ENCODE measurements around the gene SLC22A4.
A peak's percentile ranks its signal among the peaks of the same experiment; 100 is the strongest.

Gene SLC22A4

DNA sequence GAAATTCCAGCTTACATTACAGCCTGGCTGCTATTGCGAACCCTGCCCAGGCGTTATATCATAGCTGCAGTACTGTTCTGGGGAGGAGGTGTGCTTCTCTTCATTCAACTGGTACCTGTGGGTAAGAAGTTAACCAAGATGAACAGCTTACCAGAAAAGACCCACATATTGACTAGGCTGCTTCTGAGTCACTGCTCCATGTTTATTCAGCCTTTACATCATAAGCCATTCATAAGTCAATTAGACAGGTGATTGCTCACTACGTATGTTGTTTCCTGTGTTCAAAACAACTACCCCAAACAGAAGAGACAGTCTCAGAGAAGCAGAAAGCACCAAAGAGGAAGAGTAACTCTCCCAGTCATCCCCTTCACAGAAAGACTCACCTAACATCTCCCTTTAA is 40.6 kb downstream of the SLC22A4 start:
- DNase-seq (ENCODE audit: low read depth in 2 of 2, low spot score in 1 of 2): no peak

DNA sequence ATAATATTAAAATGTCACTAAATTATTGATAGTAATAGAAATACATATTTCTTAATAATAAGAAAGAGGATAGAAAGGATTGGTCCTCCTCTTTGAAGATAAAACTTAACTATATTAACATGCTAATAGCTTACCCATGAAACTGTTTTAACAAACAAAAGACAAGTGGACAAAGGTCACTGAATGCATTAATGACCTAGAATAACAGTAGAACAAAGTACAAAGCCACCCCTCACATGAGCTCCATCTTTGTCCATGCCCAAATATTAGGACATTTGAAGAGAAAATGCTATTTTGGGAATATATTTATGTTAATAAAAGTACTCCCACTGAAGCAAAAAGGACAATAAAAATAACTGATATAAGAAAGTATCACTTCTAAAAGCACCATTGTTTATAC is 41.2 kb downstream of the SLC22A4 start:
- no peak for DNase-seq (ENCODE audit: low read depth in 2 of 2, low spot score in 1 of 2)

DNA sequence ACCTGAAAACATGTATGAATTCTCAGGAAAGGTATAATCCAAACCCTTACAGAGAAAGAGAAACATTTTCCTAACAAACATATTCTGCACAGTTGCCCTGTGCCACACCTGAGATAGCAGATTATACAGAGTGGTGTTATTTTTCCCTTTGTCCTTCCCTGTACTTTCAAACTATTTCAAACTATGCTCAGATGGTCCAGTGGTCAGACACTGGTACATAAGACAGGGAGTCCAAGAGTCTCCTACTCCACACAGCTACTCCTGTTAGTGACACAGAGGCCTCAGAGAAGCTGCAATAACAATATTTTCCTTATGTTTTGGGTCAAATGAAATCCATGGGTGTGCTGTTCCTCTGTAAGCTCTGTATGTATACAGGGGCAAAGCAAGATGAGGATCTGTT is 45.3 kb downstream of the SLC22A4 start:
- no peak for DNase-seq (ENCODE audit: low read depth in 2 of 2, low spot score in 1 of 2)

DNA sequence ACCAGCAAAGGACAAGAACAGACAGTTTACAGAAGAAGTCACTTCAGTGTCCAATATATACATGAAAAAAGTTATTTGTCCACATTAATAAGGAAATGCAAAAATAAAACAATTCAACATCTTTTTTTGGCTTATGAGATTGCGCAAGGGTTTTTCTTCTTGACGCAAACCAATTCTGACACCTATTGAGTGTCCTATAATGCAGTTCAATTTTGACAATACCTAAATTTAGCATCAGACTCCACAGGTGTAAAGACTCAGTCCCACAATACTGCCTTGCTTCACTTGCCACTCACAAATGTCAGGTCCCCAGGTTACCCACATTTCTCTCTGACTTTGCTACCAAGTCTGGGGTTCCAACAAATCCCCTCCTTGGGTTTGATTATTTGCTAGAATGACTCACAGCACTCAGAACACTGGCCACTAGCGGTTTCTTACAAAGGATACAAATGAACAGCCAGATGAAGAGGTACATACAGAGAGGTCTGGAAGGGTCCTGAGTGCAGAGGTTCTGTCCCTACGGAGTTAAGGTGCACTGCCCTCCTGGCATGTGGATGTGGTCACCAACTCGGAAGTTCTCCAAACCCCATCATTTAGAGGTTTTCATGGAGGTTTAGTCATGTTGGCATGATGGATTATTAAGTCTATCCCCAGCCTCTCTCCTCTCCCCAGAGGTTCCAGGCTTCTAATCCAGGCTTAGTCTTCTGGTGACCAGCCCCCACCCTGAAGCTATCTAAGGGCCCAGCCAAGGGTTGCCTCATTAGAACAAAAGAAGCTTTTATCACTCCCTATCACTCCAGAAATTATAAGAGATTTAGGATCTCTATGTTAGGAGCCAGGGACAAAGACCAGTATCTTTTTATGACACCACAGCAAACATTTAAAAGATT is 48.3 kb downstream of the SLC22A4 start:
- no peak for DNase-seq (ENCODE audit: low read depth in 2 of 2, low spot score in 1 of 2)

DNA sequence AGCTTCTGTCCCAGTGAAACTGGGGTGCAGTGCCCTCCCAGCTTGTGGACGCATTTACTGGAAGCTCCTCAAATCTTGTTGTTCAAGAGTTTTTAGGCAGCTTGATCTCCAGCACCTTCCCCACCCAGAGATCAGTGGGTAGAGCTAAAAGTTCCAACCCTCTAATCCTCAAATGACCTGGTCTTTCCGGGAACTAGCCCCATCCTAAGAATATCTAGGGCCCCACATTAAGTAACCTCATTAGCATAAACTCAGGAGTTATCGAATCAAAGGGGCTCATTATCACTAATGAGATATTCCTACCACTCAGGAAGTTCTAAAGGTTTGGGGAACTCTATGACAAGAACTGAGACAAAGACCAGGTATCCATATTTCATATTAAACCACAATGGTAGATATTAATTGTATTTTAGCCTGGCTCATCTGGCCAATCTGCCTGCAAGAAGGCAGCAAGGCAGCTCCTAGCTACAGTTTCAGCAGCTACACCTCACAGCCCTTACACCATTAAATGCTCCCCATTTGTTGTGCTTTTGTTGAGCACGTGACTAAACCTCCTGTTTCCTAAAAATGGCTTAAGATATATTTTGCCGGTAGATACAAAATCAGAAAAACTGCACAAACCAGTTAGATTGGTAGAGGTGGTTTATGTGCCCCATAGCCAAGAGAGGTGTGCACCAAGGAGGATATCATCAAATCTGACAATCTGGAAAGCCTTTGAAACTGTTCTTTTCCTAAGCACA is 50.8 kb downstream of the SLC22A4 start:
- no peak for DNase-seq (ENCODE audit: low read depth in 2 of 2, low spot score in 1 of 2)

DNA sequence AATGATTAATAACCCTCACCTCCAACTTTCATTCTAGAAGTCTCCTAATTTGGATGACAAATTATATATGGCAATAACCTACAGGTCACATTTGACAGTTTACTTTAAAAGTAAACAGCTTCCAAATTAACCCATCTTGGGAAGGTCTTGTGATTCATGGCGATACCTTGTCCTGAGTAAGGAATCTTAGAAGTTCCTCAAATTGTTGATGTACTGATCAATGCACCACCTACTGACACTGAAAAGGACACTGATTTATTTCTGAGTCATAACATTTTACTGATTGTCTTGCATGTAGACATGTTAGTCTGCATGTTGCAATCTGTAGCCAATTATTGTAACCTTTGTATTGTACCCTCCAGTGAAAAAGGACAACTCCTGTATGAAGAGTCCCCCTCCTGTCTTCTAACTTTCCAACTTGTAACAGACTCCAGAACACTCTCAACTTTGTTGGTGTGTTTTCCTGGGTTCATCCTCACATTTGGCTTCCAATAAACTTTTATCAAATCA is 59.3 kb downstream of the SLC22A4 start:
- no peak for DNase-seq (ENCODE audit: low read depth in 2 of 2, low spot score in 1 of 2)

DNA sequence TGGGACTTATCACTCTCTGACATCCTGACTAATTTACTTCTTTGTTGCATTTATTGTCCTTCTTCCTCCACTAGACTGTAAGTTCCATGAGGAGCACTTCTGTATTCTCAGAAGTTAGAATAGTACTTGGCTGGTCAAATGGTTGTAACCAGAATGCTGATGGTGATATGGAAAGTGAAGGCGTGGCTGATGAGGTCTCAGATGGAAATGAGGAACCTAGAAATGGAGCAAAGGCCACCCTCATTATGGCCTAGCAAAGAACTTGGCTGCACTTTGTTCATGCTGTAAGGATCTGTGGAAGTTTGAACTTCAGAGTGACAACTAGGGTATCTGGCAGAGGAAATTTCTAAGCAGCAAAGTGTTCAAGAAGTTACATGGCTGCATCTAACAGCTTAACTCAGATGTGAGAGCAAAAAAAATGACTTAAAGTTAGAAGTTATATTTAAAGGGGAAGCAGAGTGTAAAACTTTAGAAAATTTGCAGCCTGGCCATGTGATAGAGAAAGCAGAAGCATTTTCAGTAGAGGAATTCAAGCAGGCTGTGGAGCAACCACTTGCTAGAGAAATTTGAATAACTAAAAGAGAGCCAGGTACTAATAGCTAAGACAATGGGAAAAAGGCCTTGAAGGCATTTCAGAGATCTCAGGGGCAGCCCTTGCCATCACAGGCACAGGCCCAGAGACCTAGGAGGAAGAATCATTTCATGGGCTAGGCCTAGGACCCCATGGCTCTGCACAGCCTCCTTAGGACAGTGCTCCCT is 60.4 kb downstream of the SLC22A4 start:
- DNase-seq (ENCODE audit: low read depth in 2 of 2, low spot score in 1 of 2): no peak

DNA sequence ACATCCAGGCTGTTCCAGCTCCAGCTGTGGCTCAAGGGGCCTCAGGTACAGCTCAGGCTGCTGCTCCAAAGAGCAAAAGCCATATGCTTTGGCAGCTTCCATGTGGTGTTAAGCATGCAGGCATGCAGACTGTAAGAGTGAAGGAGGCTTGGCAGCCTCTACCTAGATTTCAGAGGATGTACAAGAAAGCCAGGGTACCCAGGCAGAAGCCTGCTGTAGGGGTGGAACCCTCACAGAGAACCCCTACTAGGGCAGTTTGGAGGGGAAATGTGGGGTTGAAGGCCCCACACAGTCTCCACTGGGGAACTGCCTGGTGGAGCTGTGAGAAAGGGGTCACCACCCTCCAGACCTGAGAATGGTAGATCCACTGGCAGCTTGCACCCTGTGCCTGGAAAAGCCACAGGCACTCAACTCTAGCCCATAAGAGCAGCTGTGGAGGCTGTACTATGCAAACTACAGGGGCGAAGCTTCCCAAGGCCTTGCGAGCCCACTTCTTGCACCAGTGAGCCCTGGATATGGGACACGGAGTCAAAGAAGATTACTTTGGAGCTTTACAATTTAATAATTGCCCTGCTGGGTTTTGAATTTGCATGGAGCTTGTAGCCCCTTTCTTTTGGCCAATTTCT is 61.1 kb downstream of the SLC22A4 start:
- no peak for DNase-seq (ENCODE audit: low read depth in 2 of 2, low spot score in 1 of 2)

DNA sequence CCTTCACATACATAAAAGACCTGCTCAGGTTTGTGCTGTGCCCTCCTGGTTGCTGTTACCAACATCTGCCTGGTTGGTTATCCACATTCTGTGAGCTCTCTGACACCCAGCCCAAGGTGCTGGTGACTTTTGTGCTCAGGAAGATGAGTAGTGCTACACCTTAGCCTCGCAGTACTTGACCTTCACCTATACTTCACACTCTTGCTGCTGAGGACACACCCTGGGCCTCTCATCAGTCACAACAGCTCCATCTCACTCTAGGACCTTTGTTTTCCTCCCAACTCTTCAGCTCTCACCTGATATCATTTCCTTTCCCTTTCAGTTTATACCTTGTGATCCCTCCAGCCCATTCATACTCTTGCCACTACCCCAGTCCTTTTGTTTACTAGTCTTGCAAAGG is 64.6 kb downstream of the SLC22A4 start:
- DNase-seq (ENCODE audit: low read depth in 2 of 2, low spot score in 1 of 2): no peak

DNA sequence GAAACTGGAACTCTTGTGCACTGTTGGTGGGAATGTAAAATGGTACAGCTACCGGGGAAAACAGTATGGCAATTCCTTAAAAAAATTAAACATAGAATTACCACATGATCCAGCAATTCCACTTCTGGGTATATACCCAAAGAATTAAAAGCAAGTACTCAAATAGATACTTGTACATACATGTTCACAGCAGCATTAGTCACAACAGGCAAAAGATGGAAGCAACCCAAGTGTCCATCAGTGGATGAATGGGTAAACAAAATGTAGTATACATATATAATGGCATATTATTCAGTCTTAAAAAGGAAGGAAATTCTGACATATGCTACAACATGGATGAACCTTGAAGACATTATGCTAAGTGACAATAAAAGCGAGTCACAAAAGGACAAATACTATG is 67.9 kb downstream of the SLC22A4 start:
- no peak for DNase-seq (ENCODE audit: low read depth in 2 of 2, low spot score in 1 of 2)

DNA sequence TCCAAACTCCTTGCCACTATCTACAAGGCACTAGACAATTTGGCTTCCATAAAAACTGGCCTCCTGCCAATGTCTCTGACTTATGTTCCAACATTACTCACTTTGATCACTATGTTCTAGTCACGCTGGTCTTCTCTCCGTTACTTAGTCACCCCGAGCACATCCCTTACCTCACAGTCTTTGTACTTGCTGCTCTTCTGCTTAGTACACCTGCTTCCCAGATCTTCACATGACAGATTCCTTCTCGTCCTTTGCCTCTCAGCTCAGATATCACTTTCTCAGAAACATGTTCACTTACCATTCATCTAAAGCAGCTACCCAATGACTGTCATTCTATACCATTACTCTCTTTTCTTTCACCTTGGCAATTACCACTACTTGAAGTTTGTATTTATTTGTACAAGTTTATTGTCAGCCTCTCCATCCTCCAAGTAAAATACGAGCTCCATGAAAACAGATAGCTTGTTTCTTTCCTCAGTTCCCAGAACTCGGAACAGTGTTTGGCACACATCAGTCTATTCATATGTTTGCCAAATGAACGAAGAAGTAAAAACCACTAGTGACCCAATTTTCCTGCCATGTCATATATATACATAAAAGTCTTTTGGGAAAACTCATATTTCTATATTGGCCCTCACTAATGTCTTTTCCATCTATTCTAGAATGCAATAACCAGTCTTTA is 69.4 kb downstream of the SLC22A4 start:
- no peak for DNase-seq (ENCODE audit: low read depth in 2 of 2, low spot score in 1 of 2)

DNA sequence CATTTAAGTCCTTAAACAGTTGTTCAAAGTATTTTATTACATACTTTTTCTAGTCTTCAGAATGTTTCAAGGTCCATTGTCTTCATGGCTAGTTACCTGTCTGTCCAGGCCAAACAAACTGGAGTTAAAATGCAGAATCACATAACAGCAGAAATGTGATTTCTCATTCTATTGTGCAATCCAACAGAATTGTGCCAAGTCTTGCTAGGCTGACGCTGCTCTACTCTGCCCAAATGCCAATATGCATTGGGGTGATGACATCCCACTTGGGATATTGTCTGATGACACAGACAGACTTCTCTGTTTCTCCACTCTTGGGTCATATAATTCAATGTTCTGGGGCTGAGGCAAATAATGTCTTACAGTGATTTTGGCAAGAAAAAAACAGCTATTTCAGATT is 70.1 kb downstream of the SLC22A4 start:
- DNase-seq (ENCODE audit: low read depth in 2 of 2, low spot score in 1 of 2): no peak

DNA sequence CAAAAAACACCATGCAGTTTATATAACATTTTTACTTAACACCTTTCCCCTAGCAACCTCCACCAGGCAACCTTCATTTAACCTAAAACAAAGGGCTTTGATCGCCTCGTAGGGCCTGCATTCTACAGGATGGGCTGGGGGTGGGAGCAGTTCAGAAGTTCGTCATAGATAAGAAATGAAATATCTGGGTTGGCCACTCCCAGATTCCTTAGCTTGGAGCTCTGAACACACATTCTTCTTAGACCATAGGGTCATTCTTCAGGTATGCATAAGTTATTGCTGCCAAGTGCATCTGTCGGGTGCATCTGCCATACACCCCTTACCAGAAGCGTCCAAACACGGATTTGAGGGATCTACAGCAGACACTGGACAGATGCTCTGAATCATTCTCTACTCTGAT is 71.0 kb downstream of the SLC22A4 start:
- DNase-seq (ENCODE audit: low read depth in 2 of 2, low spot score in 1 of 2): no peak

DNA sequence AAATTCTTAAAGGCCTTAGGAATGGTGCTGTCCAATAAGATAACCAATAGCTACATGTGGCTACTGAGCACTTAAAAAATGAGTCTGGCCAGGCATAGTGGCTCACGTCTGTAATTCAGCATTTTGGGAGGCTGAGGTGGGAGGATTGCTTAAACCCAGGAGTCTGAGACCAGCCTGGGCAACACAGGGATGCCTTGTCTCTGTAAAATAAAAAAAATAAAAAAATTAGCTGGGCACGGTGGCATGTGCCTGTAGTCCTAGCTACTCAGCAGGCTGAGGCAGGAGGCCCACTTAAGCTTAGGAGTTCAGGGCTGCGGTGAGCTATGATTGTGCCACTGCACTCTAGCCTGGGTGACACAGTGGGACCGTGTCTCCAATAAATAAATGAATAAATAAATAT is 74.0 kb downstream of the SLC22A4 start:
- DNase-seq (ENCODE audit: low read depth in 2 of 2, low spot score in 1 of 2): no peak

DNA sequence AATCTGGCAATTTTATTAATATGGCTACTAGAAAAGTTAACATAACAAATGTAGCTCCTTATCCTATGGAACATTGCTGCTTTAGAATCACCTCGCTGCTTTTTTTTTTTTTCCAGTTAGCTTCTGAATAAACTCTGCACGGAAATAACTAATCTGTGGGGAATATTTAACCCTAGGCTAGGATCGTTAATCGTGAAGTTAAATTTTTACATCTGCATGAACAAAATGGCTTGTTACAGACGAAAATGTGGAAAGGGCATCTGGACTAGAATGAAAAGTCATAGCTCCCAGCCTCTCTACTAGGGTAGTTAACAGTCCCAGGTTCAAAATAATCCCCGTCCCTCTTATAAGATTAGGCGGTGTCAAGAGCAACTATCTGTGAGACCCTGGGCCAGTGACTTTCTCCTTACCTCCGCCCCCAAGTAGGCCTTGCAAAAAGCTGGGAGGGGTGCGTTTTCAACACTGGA is 74.8 kb downstream of the SLC22A4 start:
- DNase-seq (ENCODE audit: low read depth in 2 of 2, low spot score in 1 of 2): no peak

DNA sequence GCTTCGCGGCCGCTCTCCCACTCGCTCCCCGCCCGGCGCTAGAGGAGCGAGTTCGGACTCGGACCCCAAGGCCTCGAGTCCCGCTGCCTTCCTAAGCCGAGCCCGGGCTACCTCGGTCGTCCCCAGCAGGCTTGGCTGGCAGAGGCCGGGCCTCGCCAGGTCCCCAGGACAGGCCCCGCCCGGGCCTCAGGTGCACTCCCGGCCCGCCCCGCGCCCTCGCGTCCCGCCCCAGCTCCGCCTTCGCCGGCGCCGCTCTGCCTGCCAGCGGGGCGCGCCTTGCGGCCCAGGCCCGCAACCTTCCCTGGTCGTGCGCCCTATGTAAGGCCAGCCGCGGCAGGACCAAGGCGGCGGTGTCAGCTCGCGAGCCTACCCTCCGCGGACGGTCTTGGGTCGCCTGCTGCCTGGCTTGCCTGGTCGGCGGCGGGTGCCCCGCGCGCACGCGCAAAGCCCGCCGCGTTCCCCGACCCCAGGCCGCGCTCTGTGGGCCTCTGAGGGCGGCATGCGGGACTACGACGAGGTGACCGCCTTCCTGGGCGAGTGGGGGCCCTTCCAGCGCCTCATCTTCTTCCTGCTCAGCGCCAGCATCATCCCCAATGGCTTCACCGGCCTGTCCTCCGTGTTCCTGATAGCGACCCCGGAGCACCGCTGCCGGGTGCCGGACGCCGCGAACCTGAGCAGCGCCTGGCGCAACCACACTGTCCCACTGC is 75.4 kb downstream of the SLC22A4 start, which contains the start of gene SLC22A5:
Gene SLC22A5, plus strand, starts transcription at position 237 of the 707 bp plus-strand sequence. Its CDS starts 263 bp downstream, at position 500.
- peak in 1 of 2 donors; percentile 51 for DNase-seq (ENCODE audit: low read depth in 2 of 2, low spot score in 1 of 2)

DNA sequence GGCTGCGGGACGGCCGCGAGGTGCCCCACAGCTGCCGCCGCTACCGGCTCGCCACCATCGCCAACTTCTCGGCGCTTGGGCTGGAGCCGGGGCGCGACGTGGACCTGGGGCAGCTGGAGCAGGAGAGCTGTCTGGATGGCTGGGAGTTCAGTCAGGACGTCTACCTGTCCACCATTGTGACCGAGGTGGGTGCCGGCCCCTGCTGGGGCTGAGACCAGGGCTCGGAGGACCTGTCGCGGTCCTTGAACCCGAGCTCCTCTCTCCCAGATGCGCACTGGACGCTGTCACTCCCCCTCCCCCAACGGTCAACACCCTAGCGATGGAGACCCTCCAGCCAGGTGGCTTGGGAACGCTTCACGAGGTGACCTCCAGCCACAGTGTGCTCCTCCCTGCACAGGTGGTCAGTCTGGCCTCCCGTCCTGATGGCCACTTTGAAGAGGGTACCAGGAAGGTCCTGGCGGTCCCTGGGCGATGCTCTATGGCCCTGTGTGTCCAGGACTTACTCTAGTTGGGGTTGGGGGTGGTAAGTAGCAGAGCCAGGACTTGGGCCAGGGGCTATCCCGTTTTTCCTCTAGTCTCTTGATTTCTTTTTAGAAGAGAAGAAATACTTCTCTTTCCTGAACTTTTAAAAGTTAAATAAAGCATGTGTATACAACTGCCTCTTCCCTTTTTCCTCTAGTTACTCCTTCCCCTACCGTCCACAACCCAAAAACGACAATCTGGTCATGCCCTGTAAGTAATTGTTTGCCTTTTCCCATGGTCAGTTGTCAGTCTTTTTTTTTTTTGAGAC is 76.2 kb downstream of the SLC22A4 start:
- no peak for DNase-seq (ENCODE audit: low read depth in 2 of 2, low spot score in 1 of 2)

DNA sequence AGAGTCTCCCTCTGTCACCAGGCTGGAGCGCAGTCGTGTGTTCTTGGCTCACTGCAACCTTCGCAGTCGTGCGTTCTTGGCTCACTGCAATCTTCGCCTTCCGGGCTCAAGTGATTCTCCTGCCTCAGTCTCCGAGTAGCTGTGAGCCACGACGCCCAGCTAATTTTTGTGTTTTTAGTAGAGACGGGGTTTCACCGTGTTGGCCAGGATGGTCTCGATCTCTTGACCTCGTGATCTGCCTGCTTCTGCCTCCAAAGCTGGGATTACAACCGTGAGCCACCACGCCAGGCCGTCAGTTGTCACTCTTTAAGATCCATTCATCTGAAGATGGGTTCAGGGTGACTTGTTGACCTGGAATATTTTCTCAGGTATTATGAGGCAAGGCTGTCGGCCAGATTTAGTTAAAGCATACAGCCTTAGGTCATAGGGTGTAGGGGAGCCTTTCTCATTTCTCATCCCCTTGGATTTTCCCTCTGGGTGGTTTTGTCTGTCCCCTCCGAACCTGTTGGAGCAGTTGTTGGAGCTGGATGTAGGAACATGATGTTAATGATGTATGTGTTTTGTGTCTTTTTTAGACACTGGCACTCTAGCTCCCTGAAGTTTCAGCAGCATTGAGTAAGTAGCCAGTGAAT is 76.9 kb downstream of the SLC22A4 start:
- no peak for DNase-seq (ENCODE audit: low read depth in 2 of 2, low spot score in 1 of 2)

All from stimulated activated CD8-positive, alpha-beta memory T cell treated with anti-CD3 and anti-CD28 coated beads, Interleukin-4, amount 100 ng/mL, for 1 hour (primary cell).